ENCODE data around the gene CASP10.

CASP10 gene

GRCh38 chr2:201200345-201200744 lies 17.4 kb downstream of the CASP10 start:
- DNase-seq = no peak

- no peak for DNase-seq
Observed at GRCh38 chr2:201201371-201201770, 18.4 kb downstream of the CASP10 start.

GRCh38 chr2:201203916-201204654 lies 21.1 kb downstream of the CASP10 start:
- DNase-seq = no peak

GRCh38 chr2:201204655-201205514 lies 21.9 kb downstream of the CASP10 start:
- DNase-seq = no peak

GRCh38 chr2:201205515-201205849 lies 22.5 kb downstream of the CASP10 start:
- DNase-seq = no peak

GRCh38 chr2:201208563-201209252 lies 25.8 kb downstream of the CASP10 start:
- no peak for DNase-seq

GRCh38 chr2:201215963-201216362 lies 33.0 kb downstream of the CASP10 start:
- no peak for DNase-seq

GRCh38 chr2:201216918-201217317 lies 34.0 kb downstream of the CASP10 start:
- no peak for DNase-seq

GRCh38 chr2:201218780-201219179 lies 35.8 kb downstream of the CASP10 start:
- no peak for DNase-seq

- no peak for DNase-seq
Observed at GRCh38 chr2:201219328-201220096, 36.6 kb downstream of the CASP10 start.

- no peak for DNase-seq
Observed at GRCh38 chr2:201220102-201220570, 37.2 kb downstream of the CASP10 start.

- no peak for DNase-seq
Observed at GRCh38 chr2:201223089-201224073, 40.4 kb downstream of the CASP10 start.

- no peak for DNase-seq
Observed at GRCh38 chr2:201228271-201228911, 45.5 kb downstream of the CASP10 start.

GRCh38 chr2:201228912-201229290 lies 46.0 kb downstream of the CASP10 start:
- no peak for DNase-seq

GRCh38 chr2:201231781-201232466 lies 49.0 kb downstream of the CASP10 start:
- peak; percentile 97 for DNase-seq

GRCh38 chr2:201232467-201232815 lies 49.5 kb downstream of the CASP10 start:
- DNase-seq = no peak

GRCh38 chr2:201233192-201233811 lies 50.4 kb downstream of the CASP10 start:
- peak; percentile 97 for DNase-seq

GRCh38 chr2:201233812-201234662 lies 51.1 kb downstream of the CASP10 start:
- peak; percentile 37 for DNase-seq

- DNase-seq = no peak
Observed at GRCh38 chr2:201234663-201235135, 51.8 kb downstream of the CASP10 start.

Data from activated CD4-positive, alpha-beta T cell treated with anti-CD3 and anti-CD28 coated beads, Interleukin-10, Interleukin-2, amounts not matched to agents 100 ng/mL and 50 ng/mL, durations not matched to agents 16 hours and 8 hours (primary cell).